OCI-LY7 (cell line): ENCODE results near the gene ZNF582. TPM values are rescaled to one million over a fixed set of nuclear protein-coding genes. Genes with fewer than 3 reads are reported as not detected.
A peak's percentile ranks its signal among the peaks of the same experiment; 100 is the strongest.
"Not testable (repeated sequence)": the region's sequence is repeated elsewhere in the genome, so short reads cannot be mapped to it uniquely, and the experiment has no call there.

Experiments
- BruUV-seq: library from RNA; stranded (reverse); fragments of 400-500 nt; replicated peaks from 2 replicates; lab custom pipeline; 2021; lab: Mats Ljungman, UMichigan
- CTCF ChIA-PET: fragments of 300-600 bp; sonication (Branson Sonifier 250); formaldehyde crosslinking; loops from one replicate; lab custom pipeline; 2022; ENCODE audit warnings: antibody characterized with exemption; ENCODE audit not compliant: unreplicated experiment; lab: Charles Lee
- POLR2A ChIA-PET: fragments of 300-600 bp; sonication (Branson Sonifier 250); formaldehyde crosslinking; loops from one replicate; lab custom pipeline; 2022; ENCODE audit warnings: antibody characterized with exemption; lab: Charles Lee
- DNase-seq: peaks from one replicate; pipeline ENCODE4 v3.0.0-alpha.2; 2015; ENCODE audit warnings: low spot score
- H2AFZ ChIP-seq: fragments of 200-600 bp; sonication (generic), shearing (Covaris generic); 2 replicates; pipeline ENCODE4 v1.6.1; 2014; ENCODE audit warnings: mild to moderate bottlenecking, antibody characterized with exemption, low read length, moderate library complexity
- H3K27ac ChIP-seq: fragments of 200-600 bp; sonication (generic); 2 replicates; pipeline ENCODE4 v1.5.1; 2014; ENCODE audit warnings: mixed run types, low read depth, mild to moderate bottlenecking, moderate library complexity, low read length, inconsistent platforms; ENCODE audit not compliant: poor library complexity, severe bottlenecking
- H3K36me3 ChIP-seq: fragments of 200-600 bp; sonication (generic); 2 replicates; pipeline ENCODE4 v1.6.1; 2014; ENCODE audit warnings: mild to moderate bottlenecking, antibody characterized with exemption, low read length, moderate library complexity, mixed read lengths; ENCODE audit not compliant: insufficient read depth
- H3K4me1 ChIP-seq: fragments of 200-600 bp; sonication (generic); 2 replicates; pipeline ENCODE4 v1.5.1; 2014; ENCODE audit warnings: mild to moderate bottlenecking, low read length; ENCODE audit not compliant: insufficient read depth, poor library complexity, severe bottlenecking
- H3K4me2 ChIP-seq: fragments of 200-600 bp; sonication (generic); 2 replicates; pipeline ENCODE4 v1.6.1; 2014; ENCODE audit warnings: mild to moderate bottlenecking, low read length
- H3K4me3 ChIP-seq: fragments of 200-600 bp; sonication (generic); 2 replicates; pipeline ENCODE4 v1.5.1; 2014; ENCODE audit warnings: mild to moderate bottlenecking, low read depth, low read length; ENCODE audit not compliant: poor library complexity, severe bottlenecking
- H3K79me2 ChIP-seq: fragments of 200-600 bp; sonication (generic); 2 replicates; pipeline ENCODE4 v1.6.1; 2016; ENCODE audit warnings: low read depth, mild to moderate bottlenecking, low read length, moderate library complexity, mixed read lengths; ENCODE audit not compliant: insufficient read depth
- H3K9me2 ChIP-seq: fragments of 200-600 bp; sonication (generic); 2 replicates; pipeline ENCODE4 v1.6.1; 2016; ENCODE audit warnings: mild to moderate bottlenecking, low read length, mixed read lengths; ENCODE audit not compliant: insufficient read depth
- H3K9me3 ChIP-seq: fragments of 200-600 bp; sonication (generic); 2 replicates; pipeline ENCODE4 v1.6.1; 2014; ENCODE audit warnings: mild to moderate bottlenecking, mixed run types, low read length, mixed read lengths
- H4K20me1 ChIP-seq: fragments of 200-600 bp; sonication (generic); 2 replicates; pipeline ENCODE4 v1.6.1; 2014; ENCODE audit warnings: mild to moderate bottlenecking, antibody characterized with exemption, low read length, moderate library complexity, mixed read lengths; ENCODE audit not compliant: insufficient read depth
- CTCF ChIP-seq: fragments of 200-600 bp; sonication (generic); conservative IDR thresholded peaks from 2 replicates; pipeline ENCODE4 v1.5.1; 2014; ENCODE audit warnings: mild to moderate bottlenecking, antibody characterized with exemption, low read length, moderate library complexity, mixed read lengths
- EZH2phosphoT487 ChIP-seq: fragments of 200-600 bp; sonication (generic); IDR thresholded peaks from 2 replicates; pipeline ENCODE4 v1.6.1; 2018; ENCODE audit warnings: low read depth, borderline replicate concordance, mild to moderate bottlenecking, mixed run types, antibody characterized with exemption, low read length, moderate library complexity, mixed read lengths
- intact Hi-C: fragments of 100-400 bp; cut with micrococcal nuclease; formaldehyde crosslinking; loops from one replicate; pipeline ENCODE4 v1.10.0; 2022; ENCODE audit not compliant: unreplicated experiment
- total RNA-seq, 2 experiments: library from RNA; depleted of rRNA in 1 of 2; stranded (reverse); fragments of >200 nt in 1 of 2; shearing (Covaris generic) in 1 of 2; gene quantifications; 2 replicates each; pipeline ENCODE4 v1.2.3, GENCODE V29; 2014 to 2022

The ZNF582 gene
- total RNA-seq, 2 experiments from 2014 or later = not detected

DNA sequence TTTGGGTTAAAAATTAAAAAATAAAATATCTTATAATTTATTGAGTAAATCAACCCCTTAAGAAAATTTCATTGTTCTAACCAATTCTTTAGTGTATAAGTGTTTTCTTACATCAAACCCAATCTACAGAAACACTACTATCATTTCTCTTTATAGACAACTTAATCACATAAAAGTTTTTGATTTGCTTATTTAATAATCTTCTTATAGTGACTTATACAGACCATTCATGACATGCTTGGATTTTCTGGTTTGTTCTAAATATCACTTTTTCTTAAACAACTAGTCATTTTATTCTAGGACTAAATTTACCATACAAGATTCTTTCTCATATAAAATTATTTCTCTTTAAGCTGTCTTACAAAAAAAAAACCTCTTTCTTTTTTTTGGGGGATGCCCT is 51.4 kb downstream of the ZNF582 start:
- Histone ChIP-seq H3K79me2 (no peaks in the 10 kb centered on the region), H3K27ac (no peak overlapping the region), H3K4me1 (no peaks in the 10 kb centered on the region), H3K4me3 (no peak overlapping the region), H4K20me1 (no peaks in the 10 kb centered on the region), H3K9me2 (no peaks in the 10 kb centered on the region), H3K4me2 (no peak overlapping the region), H3K9me3 (peaks cover 25% of the 10 kb centered on the region; the same call in 1 of the 2 replicates), H3K36me3 (no peaks in the 10 kb centered on the region), H2AFZ (no peak overlapping the region)
- POLR2A ChIA-PET = interaction anchor here (0.6 kb wide), 1 partner anchor 338 kb away, joined by 3 read pairs; no protein-coding TSS in a partner anchor
- TF ChIP-seq CTCF (no peak), EZH2phosphoT487 (no peak)
- intact Hi-C loops = no loop called here
- DNase-seq = peak; percentile 8
- CTCF ChIA-PET = no interaction called here
- no TSS peak for BruUV-seq

GRCh38 chr19:56339031-56339430 is 54.3 kb downstream of the ZNF582 start:
- H3K9me2 ChIP-seq, POLR2A ChIA-PET, H3K79me2 ChIP-seq, H3K4me3 ChIP-seq, intact Hi-C loops, DNase-seq, H3K36me3 ChIP-seq, H3K4me2 ChIP-seq, H3K4me1 ChIP-seq, H3K27ac ChIP-seq, CTCF ChIA-PET, H2AFZ ChIP-seq, BruUV-seq, H4K20me1 ChIP-seq: not testable (repeated sequence)
- peaks cover 25% of the 10 kb centered on the region; the same call in 1 of the 2 replicates for H3K9me3 ChIP-seq

DNA sequence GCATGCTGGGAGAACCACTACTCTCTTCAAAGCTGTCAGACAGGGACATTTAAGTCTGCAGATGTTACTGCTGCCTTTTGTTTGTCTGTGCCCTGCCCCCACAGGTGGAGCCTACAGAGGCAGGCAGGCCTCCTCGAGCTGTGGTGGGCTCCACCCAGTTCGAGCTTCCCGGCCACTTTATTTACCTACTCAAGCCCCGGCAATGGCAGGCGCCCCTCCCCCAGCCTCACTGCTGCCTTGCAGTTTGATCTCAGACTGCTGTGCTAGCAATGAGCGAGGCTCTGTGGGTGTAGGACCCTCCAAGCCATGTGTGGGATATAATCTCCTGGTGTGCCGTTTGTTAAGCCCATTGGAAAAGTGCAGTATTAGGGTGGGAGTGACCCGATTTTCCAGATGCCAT is 56.3 kb downstream of the ZNF582 start:
- DNase-seq, H3K4me3 ChIP-seq, H4K20me1 ChIP-seq, H3K4me1 ChIP-seq, H3K79me2 ChIP-seq, H2AFZ ChIP-seq, H3K36me3 ChIP-seq, CTCF ChIA-PET, H3K27ac ChIP-seq, POLR2A ChIA-PET, intact Hi-C loops, BruUV-seq, H3K9me2 ChIP-seq, H3K4me2 ChIP-seq: not testable (repeated sequence)
- H3K9me3 ChIP-seq = peaks cover 17% of the 10 kb centered on the region; the same call in 1 of the 2 replicates

GRCh38 chr19:56335371-56335770 is 58.0 kb downstream of the ZNF582 start:
- H3K36me3 ChIP-seq, H3K9me2 ChIP-seq, H3K4me1 ChIP-seq, DNase-seq, H4K20me1 ChIP-seq, H3K4me2 ChIP-seq, H2AFZ ChIP-seq, BruUV-seq, CTCF ChIA-PET, intact Hi-C loops, H3K79me2 ChIP-seq, H3K4me3 ChIP-seq, H3K9me3 ChIP-seq, H3K27ac ChIP-seq: not testable (repeated sequence)
- POLR2A ChIA-PET = interaction anchor here (0.6 kb wide), 1 partner anchor 14 kb away, joined by 3 read pairs; no protein-coding TSS in a partner anchor
